Mucosa of descending colon (tissue), 3 donors: Measurements from ENCODE around the gene COL19A1. TPM values are rescaled to one million over a fixed set of nuclear protein-coding genes. Genes with fewer than 3 reads are reported as not detected.
"Not testable (repeated sequence)": the region's sequence is repeated elsewhere in the genome, so short reads cannot be mapped to it uniquely, and the experiment has no call there.

Source experiments
- ATAC-seq: fragments of 200-7000 bp; cut with Tn5 transposase; one replicate; pipeline ENCODE4 v1.9.1; 2020; ENCODE audit warnings: mild to moderate bottlenecking, moderate library complexity
- DNase-seq, 3 donors: peaks; one replicate each; pipeline ENCODE4 v3.0.0-alpha.2; 2020
- H3K36me3 ChIP-seq: fragments of 200-600 bp; one replicate; pipeline ENCODE4 v1.8.0; 2021; ENCODE audit warnings: low read depth, mild to moderate bottlenecking
- H3K4me1 ChIP-seq: fragments of 200-600 bp; one replicate; pipeline ENCODE4 v1.8.0; 2021; ENCODE audit warnings: low read depth, mild to moderate bottlenecking
- H3K4me3 ChIP-seq: fragments of 200-600 bp; one replicate; pipeline ENCODE4 v1.8.0; 2021; ENCODE audit warnings: mild to moderate bottlenecking
- H3K9me3 ChIP-seq: fragments of 200-600 bp; one replicate; pipeline ENCODE4 v1.8.0; 2021; ENCODE audit warnings: mild to moderate bottlenecking
- intact Hi-C, 2 donors: fragments of 100-400 bp; cut with DNase I in 1 of 2; cut with micrococcal nuclease in 1 of 2; formaldehyde crosslinking; loops; one replicate each; pipeline versions ENCODE4 v1.11.0 to v1.11.1; 2022; cut with DNase I, micrococcal nuclease
- total RNA-seq, 3 donors: library from RNA; stranded (reverse); fragmentation: NEBNext Ultra II Directional in 2 of 3; extraction: Animal tissue kit (Norgen Biotek cat#: 25700) in 2 of 3; gene quantifications; one replicate each; pipeline versions ENCODE4 v1.2.1 to v1.2.4, GENCODE V29; 2021 to 2023
- TF ChIP-seq, protein P1 (sequence below): fragments of 200-600 bp; IDR thresholded peaks from one replicate; pipeline ENCODE4 v1.8.0; 2022; ENCODE audit warnings: antibody characterized with exemption, mild to moderate bottlenecking
- donor health status: DM: no; HTN: no; CAD: no; lungs with moderate emphysema.
- donor health status: DM: no; HTN: no; CAD: no.
- donor health status: DM: no; HTN: yes; CAD: no.

Gene COL19A1
- total RNA-seq, 3 donors from 2014 or later, result 0.19 to 0.49 (median 0.24) TPM

DNA sequence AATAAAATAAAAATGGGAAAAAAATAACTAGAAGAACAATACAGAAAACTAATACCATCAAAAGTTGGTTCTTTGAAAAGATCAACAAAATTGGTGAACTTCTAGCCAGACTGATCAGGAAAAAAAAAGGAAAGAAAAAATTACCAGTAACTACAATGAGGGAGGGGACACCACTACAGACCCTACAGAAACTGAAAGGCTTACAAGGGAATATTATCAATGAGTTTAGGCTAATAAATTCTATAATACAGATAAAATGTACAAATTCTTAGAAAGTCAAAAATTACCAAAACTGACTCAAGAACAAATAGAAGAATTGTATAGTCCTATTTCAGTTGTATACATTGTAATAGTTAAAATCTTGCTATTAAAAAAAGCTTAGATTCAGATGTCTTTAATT is 141.8 kb downstream of the COL19A1 start:
- intact Hi-C loops, result no loop called here
- ATAC-seq (no peak), DNase-seq (no peak)
- Histone ChIP-seq H3K4me1 (no peaks in the 10 kb centered on the region), H3K4me3 (no peak overlapping the region), H3K36me3 (no peaks in the 10 kb centered on the region), H3K9me3 (no peaks in the 10 kb centered on the region)
- TF ChIP-seq, protein P1, sequence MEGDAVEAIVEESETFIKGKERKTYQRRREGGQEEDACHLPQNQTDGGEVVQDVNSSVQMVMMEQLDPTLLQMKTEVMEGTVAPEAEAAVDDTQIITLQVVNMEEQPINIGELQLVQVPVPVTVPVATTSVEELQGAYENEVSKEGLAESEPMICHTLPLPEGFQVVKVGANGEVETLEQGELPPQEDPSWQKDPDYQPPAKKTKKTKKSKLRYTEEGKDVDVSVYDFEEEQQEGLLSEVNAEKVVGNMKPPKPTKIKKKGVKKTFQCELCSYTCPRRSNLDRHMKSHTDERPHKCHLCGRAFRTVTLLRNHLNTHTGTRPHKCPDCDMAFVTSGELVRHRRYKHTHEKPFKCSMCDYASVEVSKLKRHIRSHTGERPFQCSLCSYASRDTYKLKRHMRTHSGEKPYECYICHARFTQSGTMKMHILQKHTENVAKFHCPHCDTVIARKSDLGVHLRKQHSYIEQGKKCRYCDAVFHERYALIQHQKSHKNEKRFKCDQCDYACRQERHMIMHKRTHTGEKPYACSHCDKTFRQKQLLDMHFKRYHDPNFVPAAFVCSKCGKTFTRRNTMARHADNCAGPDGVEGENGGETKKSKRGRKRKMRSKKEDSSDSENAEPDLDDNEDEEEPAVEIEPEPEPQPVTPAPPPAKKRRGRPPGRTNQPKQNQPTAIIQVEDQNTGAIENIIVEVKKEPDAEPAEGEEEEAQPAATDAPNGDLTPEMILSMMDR, result no peak

DNA sequence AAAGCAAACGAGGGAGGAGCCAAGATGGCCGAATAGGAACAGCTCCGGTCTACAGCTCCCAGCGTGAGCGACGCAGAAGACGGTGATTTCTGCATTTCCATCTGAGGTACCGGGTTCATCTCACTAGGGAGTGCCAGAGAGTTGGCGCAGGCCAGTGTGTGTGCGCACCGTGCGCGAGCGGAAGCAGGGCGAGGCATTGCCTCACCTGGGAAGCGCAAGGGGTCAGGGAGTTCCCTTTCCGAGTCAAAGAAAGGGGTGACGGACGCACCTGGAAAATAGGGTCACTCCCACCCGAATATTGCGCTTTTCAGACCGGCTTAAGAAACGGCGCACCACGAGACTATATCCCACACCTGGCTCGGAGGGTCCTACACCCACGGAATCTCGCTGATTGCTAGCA is 144.0 kb downstream of the COL19A1 start:
- H3K9me3 ChIP-seq, intact Hi-C loops, H3K4me1 ChIP-seq, ATAC-seq, H3K4me3 ChIP-seq, H3K36me3 ChIP-seq, DNase-seq: not testable (repeated sequence)

DNA sequence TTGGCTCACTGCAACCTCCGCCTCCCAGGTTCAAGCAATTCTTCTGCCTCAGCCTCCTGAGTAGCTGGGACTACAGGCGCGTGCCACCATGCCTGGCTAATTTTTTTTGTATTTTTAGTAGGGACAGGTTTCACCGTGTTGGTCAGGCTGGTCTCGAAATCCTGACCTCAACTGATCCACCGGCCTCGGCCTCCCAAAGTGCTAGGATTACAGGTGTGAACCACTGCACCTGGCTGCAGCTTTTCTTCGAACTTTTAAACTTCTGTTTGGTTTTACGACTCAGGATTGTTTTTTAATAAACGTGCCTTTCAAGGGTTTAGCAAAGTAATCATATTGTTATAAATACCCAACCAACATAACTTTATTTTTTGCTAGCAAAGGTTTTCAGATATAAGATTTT is 156.8 kb downstream of the COL19A1 start:
- H3K4me1 ChIP-seq, intact Hi-C loops, H3K4me3 ChIP-seq, DNase-seq, H3K36me3 ChIP-seq, ATAC-seq, H3K9me3 ChIP-seq: not testable (repeated sequence)

DNA sequence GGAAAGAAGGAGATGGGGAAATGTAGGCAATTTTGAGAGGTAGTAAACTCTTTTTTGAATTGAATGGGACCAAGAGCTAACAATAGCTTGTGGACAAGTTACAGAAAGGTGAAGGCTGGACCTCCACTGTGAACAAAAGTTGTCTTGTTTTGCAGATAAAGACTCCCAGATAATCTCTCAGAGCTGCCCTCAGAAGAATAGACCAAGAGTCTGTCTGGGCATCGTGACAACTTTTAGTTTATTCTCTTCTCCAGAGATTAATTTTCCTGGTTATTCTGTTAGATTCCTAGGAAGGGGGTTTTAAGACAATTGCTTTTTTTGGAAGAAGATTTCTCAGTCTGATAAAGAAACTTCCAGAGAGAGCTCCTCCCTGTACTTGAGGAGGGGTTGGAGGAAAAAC is 161.9 kb downstream of the COL19A1 start:
- Histone ChIP-seq H3K4me1 (no peaks in the 10 kb centered on the region), H3K4me3 (no peak overlapping the region), H3K36me3 (no peaks in the 10 kb centered on the region), H3K9me3 (no peaks in the 10 kb centered on the region)
- TF ChIP-seq, protein P1, result no peak
- intact Hi-C loops, result no loop called here
- ATAC-seq (no peak), DNase-seq (no peak)

DNA sequence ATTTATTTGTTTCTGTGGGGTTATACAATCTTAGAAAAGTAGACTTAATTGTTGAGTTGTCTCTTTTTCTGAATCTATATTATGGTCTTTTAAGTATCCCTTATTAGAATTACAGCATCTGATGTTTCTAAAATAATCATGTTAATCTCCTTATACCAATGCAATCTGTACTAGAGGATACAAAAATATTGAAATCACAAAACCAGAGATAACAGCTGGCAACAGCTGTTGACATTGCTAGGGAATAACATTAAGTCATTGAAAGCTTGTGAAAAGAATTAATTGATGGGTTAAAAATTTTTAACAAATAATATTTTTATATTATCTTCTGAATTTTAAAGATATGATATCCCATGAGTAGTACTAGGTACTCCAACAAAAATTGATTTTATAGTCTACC is 162.6 kb downstream of the COL19A1 start:
- Histone ChIP-seq H3K4me3 (no peak overlapping the region), H3K4me1 (no peaks in the 10 kb centered on the region), H3K36me3 (no peaks in the 10 kb centered on the region), H3K9me3 (no peaks in the 10 kb centered on the region)
- ATAC-seq (no peak), DNase-seq (no peak)
- TF ChIP-seq, protein P1, result no peak
- intact Hi-C loops, result no loop called here

DNA sequence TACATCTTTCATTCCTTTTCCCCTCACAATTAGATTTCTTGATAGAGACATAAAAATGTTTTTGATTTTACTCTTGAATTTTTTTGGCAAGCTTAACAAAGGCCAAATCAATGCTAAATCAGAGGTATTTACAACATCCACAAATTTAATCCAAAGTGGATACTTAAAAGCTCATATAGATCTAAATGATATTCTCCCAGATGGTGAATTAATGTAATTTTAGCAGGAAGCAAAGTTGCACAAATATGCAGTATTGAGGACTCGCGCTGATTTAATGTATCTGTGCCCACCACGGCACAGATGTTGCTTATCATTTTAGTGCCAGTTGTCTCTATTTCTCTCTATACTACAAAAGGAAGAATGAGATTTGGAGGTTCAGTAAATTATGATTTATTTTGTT is 167.4 kb downstream of the COL19A1 start:
- H3K36me3 ChIP-seq, result no peaks in the 10 kb centered on the region
- H3K9me3 ChIP-seq, result no peaks in the 10 kb centered on the region
- intact Hi-C loops, result no loop called here
- TF ChIP-seq, protein P1, result no peak
- DNase-seq (no peak), ATAC-seq (no peak)
- H3K4me3 ChIP-seq, result no peak overlapping the region
- H3K4me1 ChIP-seq, result no peaks in the 10 kb centered on the region

DNA sequence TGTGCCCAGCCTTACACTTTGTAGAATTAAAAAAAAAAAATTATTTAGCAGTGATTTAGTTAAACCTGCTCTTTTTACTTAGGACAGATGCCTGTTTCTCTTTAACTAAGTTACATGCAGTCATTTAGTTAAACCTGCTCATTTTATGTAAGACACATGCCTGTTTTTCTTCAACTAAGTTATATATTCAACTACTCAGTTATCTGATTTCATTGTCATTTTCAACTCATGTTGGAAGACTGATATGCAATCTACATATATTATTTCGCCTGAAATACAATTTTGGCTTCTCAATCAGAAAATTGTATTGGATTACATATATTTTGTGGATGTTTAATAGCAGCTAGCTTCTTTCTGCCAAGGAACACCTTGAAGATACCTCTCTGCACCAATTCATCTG is 171.1 kb downstream of the COL19A1 start:
- DNase-seq, result no peak
- TF ChIP-seq, protein P1, result no peak

More for the DNA sequence above, 171.1 kb downstream of the COL19A1 start:
- Histone ChIP-seq H3K4me1 (no peaks in the 10 kb centered on the region), H3K9me3 (no peaks in the 10 kb centered on the region), H3K4me3 (no peak overlapping the region), H3K36me3 (no peaks in the 10 kb centered on the region)
- intact Hi-C loops, result no loop called here
- ATAC-seq, result no peak
